Gastroesophageal sphincter (tissue), 4 donors: ENCODE results near the gene GGCX. TPM values are rescaled to one million over a fixed set of nuclear protein-coding genes. Genes with fewer than 3 reads are reported as not detected.
A peak's percentile ranks its signal among the peaks of the same experiment; 100 is the strongest.

Experiments
- ATAC-seq: fragments of 150-250 bp; one replicate; pipeline ENCODE4 v1.9.1; 2016; ENCODE audit warnings: mild to moderate bottlenecking, moderate library complexity
- H3K27ac ChIP-seq, 4 donors: fragments of 200-600 bp; sonication (generic) in 3 of 4; 1 replicate in 3 of 4; 2 replicates in 1 of 4; pipeline ENCODE4 v1.5.1; 2016 to 2019
- H3K27me3 ChIP-seq: fragments of 200-600 bp; sonication (generic); one replicate; pipeline ENCODE4 v1.5.1; 2019
- H3K36me3 ChIP-seq, 2 donors: fragments of 200-600 bp; sonication (generic); one replicate each; pipeline ENCODE4 v1.5.1; 2019; ENCODE audit warnings: control low read depth in 1 of 2
- H3K4me1 ChIP-seq, 3 donors: fragments of 200-600 bp; sonication (generic); 1 replicate in 2 of 3; 2 replicates in 1 of 3; pipeline ENCODE4 v1.5.1; 2016 to 2019; ENCODE audit warnings: control low read depth in 2 of 3
- H3K4me3 ChIP-seq, 2 donors: fragments of 200-600 bp; sonication (generic); one replicate each; pipeline ENCODE4 v1.5.1; 2019; ENCODE audit warnings: mild to moderate bottlenecking in 1 of 2, moderate library complexity in 1 of 2
- H3K9me3 ChIP-seq, 3 donors: fragments of 200-600 bp; sonication (generic); one replicate each; pipeline ENCODE4 v1.5.1; 2017 to 2019; ENCODE audit warnings: control low read depth in 2 of 3
- CTCF ChIP-seq, 4 experiments: fragments of 200-600 bp in 2 of 4; fragments of 450-650 bp in 2 of 4; sonication (generic) in 1 of 4; IDR thresholded peaks; one replicate each; pipeline ENCODE4 v1.5.1; 2017 to 2019; ENCODE audit warnings: antibody characterized with exemption in 4 of 4, mild to moderate bottlenecking in 2 of 4, moderate library complexity in 2 of 4
- EP300 ChIP-seq: sonication (generic); formaldehyde crosslinking; IDR thresholded peaks from one replicate; pipeline ENCODE4 v1.6.1; 2017; ENCODE audit warnings: antibody characterized with exemption, mild to moderate bottlenecking
- POLR2A ChIP-seq, 2 donors: fragments of 450-650 bp; IDR thresholded peaks; one replicate each; pipeline ENCODE4 v1.6.1; 2017; ENCODE audit warnings: antibody characterized with exemption in 2 of 2, mild to moderate bottlenecking in 2 of 2, moderate library complexity in 1 of 2
- POLR2AphosphoS5 ChIP-seq: sonication (generic); formaldehyde crosslinking; IDR thresholded peaks from one replicate; pipeline ENCODE4 v1.6.1; 2017; ENCODE audit warnings: antibody characterized with exemption
- WGBS, 2 donors: methylation state at CpG; one replicate each; pipeline ENCODE4 v1.1.5; 2018; ENCODE audit warnings: low coverage in 1 of 2; 5-methylcytosine and 5-hydroxymethylcytosine counted together
- total RNA-seq, 4 donors: library from RNA; depleted of rRNA; stranded (reverse); fragments of >200 nt; gene quantifications; one replicate each; pipeline ENCODE4 v1.1.0, GENCODE V29; 2016

Gene GGCX
- total RNA-seq, 4 donors from 2014 or later: 16.2 to 29.3 (median 24.3) TPM

DNA sequence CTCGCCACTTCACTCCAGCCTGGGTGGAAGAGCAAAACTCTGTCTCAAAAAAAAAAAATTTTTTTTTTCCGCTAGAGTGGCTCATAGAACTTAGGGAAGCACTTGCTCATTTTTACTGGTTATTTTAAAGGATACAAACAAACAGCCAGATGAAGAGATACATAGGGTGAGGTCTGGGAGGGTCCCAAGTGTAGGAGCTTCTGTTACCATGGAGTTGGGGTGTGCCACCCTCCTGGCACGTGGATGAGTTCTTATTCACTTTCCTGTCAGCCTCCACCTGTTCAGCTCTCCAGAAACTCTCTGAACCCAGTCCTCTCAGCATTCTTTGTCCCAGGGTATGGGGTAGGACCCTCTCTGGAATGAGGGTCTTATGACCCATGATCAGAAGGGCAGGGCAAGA lies 27.2 kb downstream of the GGCX start:
- WGBS, 2 donors: 79 to 80% methylated on average over 1 to 3 of the region's 3 CpGs
- Histone ChIP-seq H3K4me1 (peaks cover 4 to 18% (median 5%) of the 10 kb centered on the region in 3 donors), H3K9me3 (no peaks in the 10 kb centered on the region), H3K27me3 (no peaks in the 10 kb centered on the region), H3K27ac (peak overlapping the region in 2 of 4 donors; percentile 11 to 98), H3K4me3 (no peak overlapping the region), H3K36me3 (no peaks in the 10 kb centered on the region)
- ATAC-seq: no peak
- TF ChIP-seq POLR2AphosphoS5 (no peak), CTCF (IDR thresholded peaks at IDR 0.05) (no peak), EP300 (no peak), POLR2A (IDR thresholded peaks at IDR 0.05) (no peak)

DNA sequence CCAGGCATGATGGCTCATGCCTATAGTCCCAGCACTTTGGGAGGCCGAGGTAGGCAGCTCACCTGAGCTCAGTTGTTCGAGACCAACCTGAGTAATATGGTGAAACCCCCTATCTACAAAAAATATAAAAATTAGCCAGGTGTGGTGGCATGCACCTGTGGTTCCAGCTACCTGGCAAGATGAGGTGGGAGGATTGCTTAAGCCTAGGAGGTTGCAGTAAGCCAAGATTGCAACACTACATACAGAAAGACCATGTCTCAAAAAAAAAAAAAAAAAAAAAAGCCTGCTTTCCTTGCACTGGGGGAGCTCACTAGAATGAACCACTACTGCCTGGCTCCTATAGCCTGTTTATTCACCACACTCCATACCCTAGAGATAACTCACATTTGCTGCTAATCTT lies 29.7 kb downstream of the GGCX start:
- no peak overlapping the region for H3K4me3 ChIP-seq
- no peak for ATAC-seq
- no peaks in the 10 kb centered on the region for H3K27me3 ChIP-seq
- WGBS, 2 donors: 50% methylated on average over 2 of the region's 2 CpGs; no CpG with 5 or more reads in 1 of the 2 donors
- no peak overlapping the region for H3K27ac ChIP-seq
- H3K36me3 ChIP-seq: no peaks in the 10 kb centered on the region
- H3K4me1 ChIP-seq: peaks cover 0 to 7% (median 0%) of the 10 kb centered on the region in 3 donors
- TF ChIP-seq EP300: no peak
- TF ChIP-seq POLR2AphosphoS5: no peak
- TF ChIP-seq POLR2A (IDR thresholded peaks at IDR 0.05): no peak
- no peaks in the 10 kb centered on the region for H3K9me3 ChIP-seq

DNA sequence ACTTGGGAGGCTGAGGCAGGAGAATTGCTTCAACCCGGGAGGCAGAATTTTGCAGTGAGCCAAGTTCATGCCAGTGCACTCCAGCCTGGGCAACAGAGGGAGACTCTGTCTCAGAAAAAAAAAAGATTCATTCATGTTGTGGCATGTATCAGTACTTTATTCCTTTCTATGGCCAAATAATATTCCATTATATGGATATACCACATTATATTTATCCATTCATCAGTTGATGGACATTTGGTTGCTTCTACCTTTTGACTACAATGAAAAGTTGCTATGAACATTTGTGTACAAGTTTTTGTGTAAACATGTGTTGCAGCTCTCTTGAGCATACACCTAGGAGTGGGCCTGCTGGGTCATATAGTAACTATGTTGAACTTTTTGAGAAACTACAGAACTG lies 31.5 kb downstream of the GGCX start:
- TF ChIP-seq POLR2AphosphoS5 (no peak), EP300 (no peak), CTCF (IDR thresholded peaks at IDR 0.05) (no peak), POLR2A (IDR thresholded peaks at IDR 0.05) (no peak)
- Histone ChIP-seq H3K4me1 (peaks cover 0 to 7% (median 2%) of the 10 kb centered on the region in 3 donors), H3K27me3 (no peaks in the 10 kb centered on the region), H3K27ac (no peak overlapping the region), H3K4me3 (no peak overlapping the region), H3K36me3 (no peaks in the 10 kb centered on the region), H3K9me3 (no peaks in the 10 kb centered on the region)
- WGBS, 2 donors: 90% methylated on average over 1 of the region's 1 CpG; no CpG with 5 or more reads in 1 of the 2 donors
- ATAC-seq: no peak

DNA sequence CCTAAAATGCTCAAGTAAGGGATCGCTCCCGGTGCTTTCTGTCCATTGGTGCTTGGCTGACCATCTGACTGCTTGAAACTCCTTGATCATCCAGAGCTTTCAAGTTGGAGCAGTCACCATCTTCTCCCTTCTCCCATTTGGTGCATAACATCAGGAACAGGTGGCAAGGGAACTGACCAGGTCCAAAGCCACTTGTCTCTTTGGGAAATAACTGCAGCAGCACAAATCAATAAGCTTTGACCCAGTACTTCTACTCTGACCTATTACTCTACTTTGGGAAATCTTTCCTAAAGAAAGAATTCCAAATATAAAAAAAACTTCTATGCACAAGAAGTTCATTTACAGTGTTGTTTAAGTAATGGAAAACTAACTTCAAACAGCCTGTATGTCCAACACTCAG lies 32.9 kb downstream of the GGCX start:
- 90 to 100% methylated on average over 2 of the region's 2 CpGs for WGBS, 2 donors
- H3K4me1 ChIP-seq: peaks cover 2 to 21% (median 15%) of the 10 kb centered on the region in 3 donors
- no peak overlapping the region for H3K27ac ChIP-seq
- no peak for TF ChIP-seq CTCF (IDR thresholded peaks at IDR 0.05)
- no peak for TF ChIP-seq EP300
- TF ChIP-seq POLR2A (IDR thresholded peaks at IDR 0.05): no peak
- TF ChIP-seq POLR2AphosphoS5: no peak
- no peaks in the 10 kb centered on the region for H3K9me3 ChIP-seq
- no peaks in the 10 kb centered on the region for H3K27me3 ChIP-seq
- no peaks in the 10 kb centered on the region for H3K36me3 ChIP-seq
- no peak overlapping the region for H3K4me3 ChIP-seq
- ATAC-seq: no peak

GRCh38 chr2:85527787-85528186 lies 33.5 kb downstream of the GGCX start:
- H3K27me3 ChIP-seq: no peaks in the 10 kb centered on the region

More at GRCh38 chr2:85527787-85528186, 33.5 kb downstream of the GGCX start:
- no peaks in the 10 kb centered on the region for H3K36me3 ChIP-seq
- H3K4me3 ChIP-seq: no peak overlapping the region
- H3K4me1 ChIP-seq: peaks cover 2 to 24% (median 15%) of the 10 kb centered on the region in 3 donors
- no peaks in the 10 kb centered on the region for H3K9me3 ChIP-seq
- no peak overlapping the region for H3K27ac ChIP-seq
- ATAC-seq: no peak
- TF ChIP-seq CTCF (IDR thresholded peaks at IDR 0.05) (no peak), EP300 (no peak)
